GM19025 (cell line): Measurements from ENCODE around the gene TMEM183A.
"Not testable (repeated sequence)": the region's sequence is repeated elsewhere in the genome, so short reads cannot be mapped to it uniquely, and the experiment has no call there.

Experiments
- ATAC-seq: cut with Tn5 transposase; IDR thresholded peaks from one replicate; pipeline ENCODE4 v1.9.1; 2021; ENCODE audit warnings: mild to moderate bottlenecking, low read depth, moderate library complexity; ENCODE audit not compliant: unreplicated experiment

Gene TMEM183A

GRCh38 chr1:203006948-203007871 is at the start of gene TMEM183A:
TSS of gene TMEM183A (plus strand) at chr1:203007374. CDS start at chr1:203007466, 92 bp downstream.
- peak; percentile 87 for ATAC-seq

- ATAC-seq, result peak; percentile 99
These were observed 49.2 kb upstream of the TMEM183A start, which contains the start of gene ADIPOR1 for GRCh38 chr1:202957733-202958543. TSS of gene ADIPOR1 (minus strand) at chr1:202958312. CDS start at chr1:202951070, 7,242 bp downstream.

GRCh38 chr1:202958544-202959275 is 48.5 kb upstream of the TMEM183A start:
- no peak for ATAC-seq

- ATAC-seq, result no peak
These were observed 47.9 kb upstream of the TMEM183A start for GRCh38 chr1:202959276-202959620.

GRCh38 chr1:202961220-202961880 is 45.8 kb upstream of the TMEM183A start:
- ATAC-seq, result no peak

- ATAC-seq, result no peak
These were observed 42.3 kb upstream of the TMEM183A start for GRCh38 chr1:202964791-202965410.

- ATAC-seq, result no peak
These were observed 41.8 kb upstream of the TMEM183A start for GRCh38 chr1:202965422-202965821.

- ATAC-seq, result no peak
These were observed 40.9 kb upstream of the TMEM183A start for GRCh38 chr1:202966006-202966898.

GRCh38 chr1:202967684-202968281 is 39.4 kb upstream of the TMEM183A start:
- ATAC-seq, result no peak

- no peak for ATAC-seq
These were observed 38.8 kb upstream of the TMEM183A start for GRCh38 chr1:202968351-202968750.

- ATAC-seq, result no peak
These were observed 38.3 kb upstream of the TMEM183A start for GRCh38 chr1:202968895-202969295.

GRCh38 chr1:202972046-202972445 is 35.1 kb upstream of the TMEM183A start:
- ATAC-seq, result no peak

GRCh38 chr1:202974856-202975255 is 32.3 kb upstream of the TMEM183A start:
- no peak for ATAC-seq

- no peak for ATAC-seq
These were observed 30.5 kb upstream of the TMEM183A start for GRCh38 chr1:202976633-202977032.

GRCh38 chr1:202979459-202979858 is 27.7 kb upstream of the TMEM183A start:
- no peak for ATAC-seq

- no peak for ATAC-seq
These were observed 25.2 kb upstream of the TMEM183A start for GRCh38 chr1:202981939-202982338.

GRCh38 chr1:202982715-202983430 is 24.3 kb upstream of the TMEM183A start:
- ATAC-seq, result no peak

- ATAC-seq, result not testable (repeated sequence)
These were observed 21.1 kb upstream of the TMEM183A start for GRCh38 chr1:202986120-202986519.
